ENCODE results near the gene APOC4. TPM values are rescaled to one million over a fixed set of nuclear protein-coding genes. Genes with fewer than 3 reads are reported as not detected.
"Not testable (repeated sequence)": the region's sequence is repeated elsewhere in the genome, so short reads cannot be mapped to it uniquely, and the experiment has no call there.

The APOC4 gene
- total RNA-seq, 1 experiment from 2014 or later, result not detected

DNA sequence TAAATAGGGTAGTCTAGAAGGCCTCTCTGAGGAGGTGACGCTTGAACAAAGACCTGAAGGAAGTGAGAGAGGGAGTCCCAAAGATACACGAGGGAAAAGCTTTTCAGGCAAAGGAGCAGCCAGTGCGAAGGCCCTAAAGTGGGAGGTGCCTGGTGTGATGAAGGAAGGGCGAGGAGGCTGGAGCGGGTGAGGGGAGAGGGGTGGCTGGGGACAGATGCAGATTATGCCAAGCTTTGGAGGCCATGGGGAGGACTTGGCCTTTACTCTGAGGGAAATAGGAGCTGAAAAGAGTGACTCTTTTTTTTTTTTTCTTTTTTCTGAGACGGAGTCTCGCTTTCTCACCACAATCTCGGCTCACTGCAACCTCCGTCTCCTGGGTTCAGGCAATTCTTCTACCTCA lies 16.1 kb downstream of the APOC4 start:
- DNase-seq (ENCODE audit: low spot score), result no peak

DNA sequence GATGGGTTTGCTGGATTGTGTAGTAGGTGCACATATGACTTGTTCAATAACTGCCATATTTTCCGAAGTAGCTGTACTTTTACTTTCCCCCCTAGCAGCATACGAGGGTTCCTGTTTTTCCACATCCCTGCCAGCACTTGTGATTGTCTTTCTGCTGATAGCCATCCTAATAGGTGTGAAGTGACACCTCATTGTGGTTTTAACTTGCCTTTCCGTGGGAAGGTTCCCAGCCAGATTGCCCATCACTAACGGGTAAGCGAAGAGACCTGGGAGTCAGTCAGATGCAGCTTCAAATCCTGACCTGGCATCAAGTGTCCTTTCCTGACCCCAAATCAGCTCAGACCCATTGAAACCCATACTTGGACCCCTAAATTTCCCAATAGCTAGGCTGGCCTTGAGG lies 17.7 kb downstream of the APOC4 start:
- DNase-seq (ENCODE audit: low spot score), result no peak

DNA sequence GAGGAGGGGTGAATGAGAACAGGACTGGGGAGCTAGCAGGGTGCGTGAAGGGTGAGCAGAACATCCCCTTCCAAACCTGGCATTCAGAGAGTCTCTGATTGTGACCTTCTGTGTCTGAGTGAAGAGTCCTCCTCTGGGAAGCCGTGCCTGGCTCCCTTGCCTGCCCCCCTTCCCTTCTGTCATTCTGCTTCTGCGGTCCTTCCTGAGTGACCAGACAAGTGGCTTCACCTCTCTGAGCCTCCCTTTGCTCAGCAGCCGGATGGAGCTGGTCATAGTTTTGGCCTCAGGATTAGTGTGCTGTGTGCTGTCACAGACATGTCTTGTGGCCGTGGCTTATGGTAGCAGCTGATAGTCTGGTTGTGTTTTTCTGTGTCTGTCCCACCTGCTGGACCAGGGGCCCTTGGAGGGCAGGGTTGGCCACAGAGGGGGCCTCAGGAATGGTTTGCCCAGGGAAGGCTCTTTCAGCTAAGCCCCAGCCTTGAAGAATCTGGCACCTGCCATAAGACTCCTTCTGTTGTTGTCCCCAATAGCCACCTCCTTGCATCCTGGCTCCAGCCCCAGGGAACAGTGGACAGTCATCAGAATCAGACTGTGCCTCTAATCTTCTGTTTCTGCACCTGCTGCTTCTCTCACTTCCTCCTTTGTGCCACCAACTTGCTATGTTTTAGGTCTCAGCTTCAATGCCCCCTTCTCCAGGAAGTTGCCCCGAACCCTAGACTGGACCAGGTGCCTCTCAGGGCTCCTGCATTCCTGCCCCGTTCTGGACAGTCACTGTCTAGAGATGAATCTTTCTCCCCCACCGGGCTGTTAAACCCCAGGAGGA lies 19.1 kb downstream of the APOC4 start:
- no peak for DNase-seq (ENCODE audit: low spot score)

DNA sequence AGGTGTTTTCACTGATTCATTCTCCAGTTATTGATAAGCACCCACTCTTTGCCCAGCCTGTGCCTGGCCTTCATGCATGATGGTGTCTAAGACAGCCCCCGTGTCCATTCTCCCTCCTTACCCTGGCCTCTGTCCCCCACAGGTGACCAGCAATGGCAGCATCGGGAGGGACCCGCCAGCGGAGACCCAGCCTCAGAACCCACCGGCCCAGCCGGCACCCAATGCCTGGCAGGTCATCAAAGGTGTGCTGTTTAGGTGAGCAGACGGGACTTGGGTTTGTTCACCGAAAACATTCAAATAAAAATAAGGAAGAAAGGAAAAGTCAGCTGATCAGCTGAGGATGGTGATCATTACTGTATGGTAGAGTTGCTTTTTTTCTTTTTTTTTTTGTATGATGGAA lies 19.8 kb downstream of the APOC4 start:
- no peak for DNase-seq (ENCODE audit: low spot score)

DNA sequence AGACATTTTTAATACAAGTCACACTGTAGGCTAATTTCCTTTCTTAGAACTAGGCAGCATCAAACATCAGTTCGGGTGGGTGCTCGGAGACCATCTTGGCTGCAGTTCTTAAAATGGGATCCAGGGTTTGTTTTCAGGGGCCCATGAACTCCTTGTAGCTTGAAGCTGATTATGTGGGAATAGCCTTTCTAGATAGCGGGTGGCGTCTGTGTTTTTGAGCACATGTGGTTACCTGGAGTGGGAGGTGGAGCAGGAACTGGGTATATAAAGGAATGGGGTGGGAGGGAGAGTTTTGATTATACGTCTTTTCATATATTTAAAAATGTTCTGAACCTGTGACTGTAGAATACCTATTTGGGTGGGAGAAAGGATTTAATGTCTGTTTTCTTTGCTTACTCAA lies 26.1 kb downstream of the APOC4 start:
- DNase-seq (ENCODE audit: low spot score), result no peak

DNA sequence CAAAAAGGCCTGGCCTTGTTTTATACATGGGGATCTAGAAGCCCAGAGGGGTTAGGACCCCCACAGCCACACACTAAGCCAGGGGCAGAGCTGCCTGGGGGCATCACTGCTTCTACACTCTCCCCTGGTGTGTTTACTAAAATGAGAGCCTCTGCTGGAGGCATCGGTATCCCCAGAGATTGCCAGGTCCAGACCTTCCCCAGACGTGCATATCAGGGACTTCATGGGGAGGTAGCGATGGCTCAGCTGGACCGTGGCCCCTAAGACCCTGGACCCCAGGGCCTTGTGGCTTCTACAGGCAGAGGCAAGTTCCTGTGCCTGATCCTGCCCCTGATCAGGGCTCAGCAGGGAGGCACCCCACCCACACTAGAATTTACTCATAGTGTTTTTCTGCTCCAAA lies 26.6 kb downstream of the APOC4 start:
- no peak for DNase-seq (ENCODE audit: low spot score)

DNA sequence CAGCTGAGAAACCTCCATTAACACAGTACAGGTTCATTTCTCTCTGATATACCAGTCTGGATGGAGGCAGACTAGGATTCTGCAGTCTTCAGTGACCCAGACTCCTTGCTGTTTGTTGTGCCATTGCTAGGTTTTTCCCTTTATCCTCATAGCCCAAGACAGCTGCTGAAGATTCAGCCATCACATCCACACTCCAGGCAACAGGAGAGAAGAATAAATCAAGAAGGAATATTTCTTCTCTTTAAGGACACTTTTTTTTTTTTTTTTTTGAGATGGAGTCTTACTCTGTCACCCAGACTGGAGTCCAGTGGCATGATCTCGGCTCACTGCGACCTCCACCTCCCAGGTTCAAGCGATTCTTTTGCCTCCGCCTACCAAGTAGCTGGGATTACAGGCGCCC lies 27.4 kb downstream of the APOC4 start:
- no peak for DNase-seq (ENCODE audit: low spot score)

DNA sequence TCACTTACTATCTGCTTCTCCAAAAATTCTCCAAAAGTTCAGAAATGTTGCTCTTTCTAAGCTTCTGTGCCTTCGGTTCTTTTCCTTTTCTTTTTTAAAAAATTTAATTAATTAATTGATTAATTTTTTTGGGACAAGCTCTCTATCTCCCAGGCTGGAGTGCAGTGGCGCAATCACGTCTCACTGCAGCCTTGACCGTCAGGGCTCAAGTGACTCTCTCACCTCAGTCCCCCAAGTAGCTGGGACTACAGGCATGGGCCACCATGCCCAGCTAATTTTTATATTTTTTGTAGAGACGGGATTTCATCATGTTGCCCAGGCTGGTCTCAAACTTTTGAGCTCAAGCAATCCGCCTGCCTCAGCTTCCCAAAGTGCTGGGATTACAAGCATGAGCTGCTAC lies 29.4 kb downstream of the APOC4 start:
- not testable (repeated sequence) for DNase-seq (ENCODE audit: low spot score)

DNA sequence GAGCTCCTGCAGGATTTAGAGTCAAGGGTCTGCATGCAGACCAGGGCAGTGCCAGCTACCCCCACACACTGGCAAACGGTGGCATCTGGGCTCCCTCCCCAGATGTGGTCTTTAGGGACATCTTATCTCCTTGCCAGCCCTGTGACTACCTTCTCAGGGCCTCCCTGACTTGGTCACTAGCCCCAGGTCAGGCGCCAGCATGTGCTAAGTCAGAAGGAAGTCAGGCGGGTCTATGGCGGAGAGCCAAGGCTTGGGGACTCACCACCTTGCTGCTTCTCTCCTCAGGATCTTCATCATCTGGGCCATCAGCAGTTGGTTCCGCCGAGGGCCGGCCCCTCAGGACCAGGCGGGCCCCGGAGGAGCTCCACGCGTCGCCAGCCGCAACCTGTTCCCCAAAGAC lies 30.8 kb downstream of the APOC4 start:
- no peak for DNase-seq (ENCODE audit: low spot score)

DNA sequence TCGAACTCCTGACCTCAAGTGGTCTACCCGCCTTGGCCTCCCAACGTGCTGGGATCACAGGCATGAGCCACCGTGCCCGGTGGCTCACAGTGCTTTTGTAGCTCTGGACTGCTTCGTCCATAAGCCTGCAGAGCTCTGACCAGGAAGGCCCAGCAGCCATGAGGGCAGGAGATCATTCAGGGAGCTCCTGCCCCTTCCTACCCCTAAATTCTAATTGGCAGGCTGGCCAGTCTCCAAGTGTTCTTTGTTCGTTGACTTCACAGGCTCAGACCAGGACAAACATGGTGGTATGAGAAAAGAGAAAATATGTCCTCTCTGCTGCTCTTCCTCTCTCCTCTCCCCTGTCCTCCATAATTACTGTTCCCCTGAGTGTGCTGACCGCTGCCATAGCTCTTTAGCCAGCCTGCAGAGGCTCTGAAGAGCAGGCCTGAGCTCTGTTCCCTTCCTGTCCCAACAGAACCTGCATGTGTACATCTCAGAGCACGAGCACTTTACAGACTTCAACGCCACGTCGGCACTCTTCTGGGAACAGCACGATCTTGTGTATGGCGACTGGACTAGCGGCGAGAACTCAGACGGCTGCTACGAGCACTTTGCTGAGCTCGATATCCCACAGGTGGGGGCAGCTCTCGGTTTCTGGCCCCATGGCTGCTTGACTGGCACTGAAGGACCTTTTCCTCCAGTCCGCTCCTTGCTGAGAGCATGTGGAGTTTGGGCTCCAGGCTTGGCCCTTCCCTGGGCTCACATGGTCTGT lies 32.1 kb downstream of the APOC4 start:
- no peak for DNase-seq (ENCODE audit: low spot score)

DNA sequence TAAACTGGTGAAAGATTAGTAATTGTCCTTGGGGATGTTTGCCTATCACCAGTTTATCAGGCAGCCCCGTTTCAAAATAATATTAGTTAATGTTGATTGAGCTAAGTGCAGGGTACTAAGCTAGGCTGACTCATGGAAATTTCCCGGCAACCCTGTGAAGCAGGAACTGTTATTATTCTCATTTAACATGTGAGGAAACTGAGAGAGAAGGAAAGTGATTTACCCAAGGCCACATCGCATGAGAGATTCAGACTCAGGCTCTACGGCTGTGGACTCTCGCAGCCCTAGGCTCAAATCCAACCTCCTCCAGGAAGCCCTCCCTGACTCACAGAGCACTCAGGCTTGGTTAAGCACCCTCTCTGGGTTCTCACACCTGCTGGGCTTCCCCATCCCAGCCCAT lies 32.8 kb downstream of the APOC4 start:
- no peak for DNase-seq (ENCODE audit: low spot score)

DNA sequence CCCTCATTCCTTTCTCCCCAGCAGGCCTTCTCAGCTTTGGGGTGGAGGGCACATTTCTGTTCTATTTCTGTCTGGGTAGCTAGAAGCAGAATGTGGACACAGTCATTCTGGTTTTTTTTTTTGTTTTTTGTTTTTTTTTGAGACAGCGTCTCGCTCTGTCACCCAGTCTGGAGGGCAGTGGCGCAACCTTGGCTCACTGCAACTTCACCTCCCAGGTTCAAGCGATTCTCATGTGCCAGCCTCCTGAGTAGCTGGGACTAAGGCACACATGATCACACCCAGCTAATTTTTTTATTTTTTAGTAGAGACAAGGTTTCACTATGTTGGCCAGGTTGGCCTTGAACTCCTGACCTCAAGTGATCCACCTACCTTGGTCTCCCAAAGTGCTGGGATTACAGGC lies 33.4 kb downstream of the APOC4 start:
- no peak for DNase-seq (ENCODE audit: low spot score)

DNA sequence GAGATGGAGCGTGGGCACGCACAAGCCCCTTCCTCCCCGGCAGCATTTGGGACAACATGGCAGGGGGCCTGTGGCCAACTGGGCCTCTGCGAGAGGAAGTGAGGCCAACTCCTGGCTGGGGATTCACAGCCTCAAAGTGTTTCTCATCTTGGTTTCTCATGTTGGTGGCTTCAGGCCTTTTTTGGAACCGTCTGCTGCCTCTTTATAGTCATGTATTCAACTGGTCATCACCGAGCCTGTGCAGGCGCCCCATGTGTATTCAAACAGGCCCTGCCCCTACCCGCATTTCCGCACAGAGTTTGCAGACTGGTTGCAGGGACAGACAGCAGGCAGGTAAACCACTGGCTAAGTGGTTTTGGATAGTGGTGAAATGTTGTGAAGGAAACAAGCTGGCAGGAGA lies 42.0 kb downstream of the APOC4 start:
- no peak for DNase-seq (ENCODE audit: low spot score)

DNA sequence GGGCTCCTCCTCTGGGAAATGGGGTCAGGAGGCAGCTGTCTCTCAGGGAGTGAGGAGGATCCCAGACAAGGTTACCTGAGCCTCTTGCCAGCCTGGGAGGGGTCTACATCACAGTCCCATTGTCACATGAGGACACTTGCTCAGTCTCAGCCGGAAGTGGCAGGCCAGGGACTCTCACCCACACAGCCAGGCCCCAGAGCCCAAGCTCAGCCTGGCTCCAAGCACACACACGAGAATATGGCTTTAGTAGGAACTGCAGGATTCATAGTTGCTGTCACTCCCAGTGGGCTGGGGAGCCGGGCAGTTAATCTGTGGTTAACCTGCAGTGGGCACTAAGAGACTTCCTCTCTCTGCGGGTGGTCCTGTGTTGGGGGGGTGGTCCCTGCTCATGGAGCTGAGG lies 43.4 kb downstream of the APOC4 start:
- DNase-seq (ENCODE audit: low spot score), result no peak

DNA sequence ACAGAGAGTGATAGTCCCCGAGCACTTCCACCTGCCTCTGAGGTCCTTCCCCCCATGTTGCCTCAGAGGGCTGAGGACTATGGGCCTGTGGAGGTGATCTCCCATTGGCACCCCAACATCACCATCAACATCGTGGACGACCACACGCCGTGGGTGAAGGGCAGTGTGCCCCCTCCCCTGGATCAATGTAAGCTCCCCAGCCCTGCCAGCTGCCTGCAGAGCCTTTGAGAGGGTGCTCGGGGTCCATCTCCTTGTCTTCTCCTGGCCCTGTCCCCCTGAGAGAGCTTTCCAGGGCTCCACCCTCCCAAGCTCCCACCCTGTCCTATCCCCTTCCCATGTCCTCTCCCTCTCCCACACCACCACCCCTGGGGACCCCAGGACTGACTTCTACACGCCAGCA lies 44.4 kb downstream of the APOC4 start:
- DNase-seq (ENCODE audit: low spot score), result no peak

DNA sequence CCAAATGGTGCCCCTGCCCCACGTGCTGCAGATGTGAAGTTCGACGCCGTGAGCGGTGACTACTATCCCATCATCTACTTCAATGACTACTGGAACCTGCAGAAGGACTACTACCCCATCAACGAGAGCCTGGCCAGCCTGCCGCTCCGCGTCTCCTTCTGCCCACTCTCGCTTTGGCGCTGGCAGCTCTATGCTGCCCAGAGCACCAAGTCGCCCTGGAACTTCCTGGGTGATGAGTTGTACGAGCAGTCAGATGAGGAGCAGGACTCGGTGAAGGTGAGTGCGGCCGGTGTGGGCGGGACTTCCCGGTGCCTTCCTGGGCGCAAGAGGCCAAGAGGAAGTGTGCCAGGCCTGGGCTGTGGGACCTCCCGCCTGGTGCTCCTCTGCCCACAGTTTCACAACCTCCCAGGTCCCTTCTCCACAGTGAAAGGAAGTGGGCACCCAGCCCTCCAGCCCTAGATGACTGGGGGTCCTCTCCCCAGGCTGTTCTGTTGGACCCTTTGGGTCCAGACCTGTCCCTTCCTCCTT lies 45.2 kb downstream of the APOC4 start:
- DNase-seq (ENCODE audit: low spot score), result no peak

DNA sequence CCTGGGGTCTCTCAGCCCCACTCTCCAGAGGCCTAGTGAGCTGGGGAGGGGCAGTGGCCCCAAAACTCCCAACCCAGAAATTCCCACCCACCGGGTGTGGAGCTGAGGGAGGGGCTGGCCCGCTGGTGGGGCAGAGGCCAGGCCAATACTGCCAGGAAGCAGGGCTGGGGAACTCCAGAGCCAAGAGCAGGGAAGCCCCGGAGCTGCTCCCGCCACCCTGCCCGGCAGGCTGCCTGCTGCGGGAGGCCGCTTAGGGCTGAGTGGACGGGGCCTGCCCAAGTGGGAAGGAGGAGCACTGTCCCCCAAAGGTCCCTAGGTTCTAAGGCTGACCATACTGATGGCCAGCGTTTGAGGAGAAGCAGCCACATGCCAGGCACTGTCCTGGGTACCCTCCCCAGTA lies 46.2 kb downstream of the APOC4 start:
- no peak for DNase-seq (ENCODE audit: low spot score)

DNA sequence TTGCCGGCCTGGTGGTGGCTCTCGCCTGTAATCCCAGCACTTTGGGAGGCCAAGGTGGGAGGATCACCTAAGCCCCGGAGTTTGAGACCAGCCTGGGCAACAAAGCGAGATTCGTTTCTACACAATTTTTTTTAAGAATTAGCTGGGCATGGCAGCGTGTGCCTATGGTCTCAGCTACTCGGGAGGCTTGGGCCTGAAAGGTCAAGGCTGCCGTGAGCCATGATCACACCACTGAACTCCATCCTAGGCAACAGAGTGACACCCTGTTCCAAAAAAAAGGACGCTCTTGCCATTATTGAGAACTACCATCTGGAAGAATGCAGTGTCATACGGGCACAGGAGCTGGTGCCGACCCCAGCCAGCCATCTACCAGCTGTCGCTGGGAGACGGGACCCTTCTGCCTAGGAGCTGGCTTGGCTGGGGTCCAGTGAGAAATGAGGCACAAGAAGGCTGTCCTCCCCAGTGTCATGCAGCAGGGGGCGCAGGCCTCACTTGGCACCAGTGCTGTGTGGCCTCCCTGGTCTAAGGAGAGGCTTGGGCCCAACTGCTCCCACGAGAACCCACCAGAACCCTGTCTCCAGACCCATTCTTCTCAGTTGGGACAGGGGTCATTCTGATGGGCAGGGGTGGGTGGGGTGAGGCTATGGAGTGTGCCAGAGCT lies 47.0 kb downstream of the APOC4 start:
- peak; percentile 77 for DNase-seq (ENCODE audit: low spot score)

DNA sequence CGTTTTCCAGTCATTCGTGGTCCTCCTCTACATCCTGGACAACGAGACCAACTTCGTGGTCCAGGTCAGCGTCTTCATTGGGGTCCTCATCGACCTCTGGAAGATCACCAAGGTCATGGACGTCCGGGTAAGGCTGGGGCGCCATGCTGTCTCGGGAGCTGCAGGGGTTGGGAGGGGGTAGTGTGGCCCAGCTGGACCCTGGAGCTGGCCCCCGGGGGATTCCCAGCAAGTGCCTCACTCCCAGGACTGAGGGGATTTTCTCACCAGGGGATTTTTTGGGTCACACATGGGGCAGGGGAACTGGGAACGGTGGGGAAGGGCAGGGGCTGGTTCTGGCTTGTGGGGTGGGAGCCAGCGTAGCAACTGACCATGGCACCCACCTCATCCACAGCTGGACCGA lies 48.4 kb downstream of the APOC4 start:
- no peak for DNase-seq (ENCODE audit: low spot score)

DNA sequence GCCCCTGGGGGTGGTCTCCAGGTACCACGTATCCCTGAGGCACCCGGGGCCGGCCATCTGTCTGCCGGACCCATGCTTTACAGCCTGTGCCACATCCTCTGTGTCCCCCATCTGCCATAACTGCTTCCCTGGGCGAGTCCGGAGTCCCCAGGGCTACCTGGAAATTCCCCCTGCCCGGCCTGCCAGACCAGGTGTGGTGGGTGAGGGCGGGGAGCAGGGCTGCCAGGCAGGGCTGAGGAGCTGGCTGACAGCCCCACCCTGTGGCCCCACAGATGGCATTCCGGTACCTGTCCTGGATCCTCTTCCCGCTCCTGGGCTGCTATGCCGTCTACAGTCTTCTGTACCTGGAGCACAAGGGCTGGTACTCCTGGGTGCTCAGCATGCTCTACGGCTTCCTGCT lies 48.9 kb downstream of the APOC4 start:
- no peak for DNase-seq (ENCODE audit: low spot score)

DNA sequence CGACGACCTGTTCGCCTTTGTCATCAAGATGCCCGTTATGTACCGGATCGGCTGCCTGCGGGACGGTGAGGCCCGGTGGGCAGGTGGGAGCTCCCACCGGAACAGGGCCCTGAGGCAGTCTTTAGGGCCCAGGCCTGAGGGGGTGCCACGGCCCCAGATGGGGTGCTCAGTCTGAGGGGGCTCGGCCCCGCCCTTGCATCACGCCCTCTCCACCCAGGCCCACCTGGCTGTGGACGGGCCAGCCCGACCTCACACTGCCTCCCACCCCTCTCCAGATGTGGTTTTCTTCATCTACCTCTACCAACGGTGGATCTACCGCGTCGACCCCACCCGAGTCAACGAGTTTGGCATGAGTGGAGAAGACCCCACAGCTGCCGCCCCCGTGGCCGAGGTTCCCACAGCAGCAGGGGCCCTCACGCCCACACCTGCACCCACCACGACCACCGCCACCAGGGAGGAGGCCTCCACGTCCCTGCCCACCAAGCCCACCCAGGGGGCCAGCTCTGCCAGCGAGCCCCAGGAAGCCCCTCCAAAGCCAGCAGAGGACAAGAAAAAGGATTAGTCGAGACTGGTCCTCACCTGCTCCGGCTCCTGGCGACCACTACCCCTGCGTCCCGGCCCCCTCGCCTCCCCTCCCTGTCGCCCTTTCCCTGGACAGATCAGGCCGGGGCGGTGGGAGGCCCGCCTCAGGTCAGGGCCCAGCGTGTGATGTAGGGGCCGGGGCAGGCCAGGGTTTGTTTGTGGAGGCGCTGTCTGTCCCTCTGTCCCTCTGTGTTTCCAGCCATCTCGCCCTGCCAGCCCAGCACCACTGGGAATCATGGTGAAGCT lies 50.5 kb downstream of the APOC4 start:
- no peak for DNase-seq (ENCODE audit: low spot score)

DNA sequence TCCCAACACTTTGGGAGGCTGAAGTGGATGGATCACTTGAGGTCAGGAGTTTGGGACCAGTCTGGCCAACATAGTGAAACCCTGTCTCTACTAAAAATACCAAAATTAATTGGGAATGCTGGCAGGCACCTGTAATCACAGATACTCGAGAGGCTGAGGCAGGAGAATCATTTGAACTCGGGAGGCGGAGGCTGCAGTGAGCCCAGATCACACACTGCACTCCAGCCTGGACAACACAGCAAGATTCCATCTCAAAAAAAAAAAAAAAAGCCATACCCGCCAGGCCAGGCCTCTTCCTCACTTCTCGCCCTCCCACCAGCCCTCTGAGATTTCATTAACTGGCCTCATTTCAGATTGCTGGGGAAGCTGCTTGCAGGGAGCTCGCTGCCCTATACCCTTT lies 51.5 kb downstream of the APOC4 start:
- no peak for DNase-seq (ENCODE audit: low spot score)

Measured in HT-29 (cell line).